ENCODE measurements around the gene WNT7A.

WNT7A gene

DNA sequence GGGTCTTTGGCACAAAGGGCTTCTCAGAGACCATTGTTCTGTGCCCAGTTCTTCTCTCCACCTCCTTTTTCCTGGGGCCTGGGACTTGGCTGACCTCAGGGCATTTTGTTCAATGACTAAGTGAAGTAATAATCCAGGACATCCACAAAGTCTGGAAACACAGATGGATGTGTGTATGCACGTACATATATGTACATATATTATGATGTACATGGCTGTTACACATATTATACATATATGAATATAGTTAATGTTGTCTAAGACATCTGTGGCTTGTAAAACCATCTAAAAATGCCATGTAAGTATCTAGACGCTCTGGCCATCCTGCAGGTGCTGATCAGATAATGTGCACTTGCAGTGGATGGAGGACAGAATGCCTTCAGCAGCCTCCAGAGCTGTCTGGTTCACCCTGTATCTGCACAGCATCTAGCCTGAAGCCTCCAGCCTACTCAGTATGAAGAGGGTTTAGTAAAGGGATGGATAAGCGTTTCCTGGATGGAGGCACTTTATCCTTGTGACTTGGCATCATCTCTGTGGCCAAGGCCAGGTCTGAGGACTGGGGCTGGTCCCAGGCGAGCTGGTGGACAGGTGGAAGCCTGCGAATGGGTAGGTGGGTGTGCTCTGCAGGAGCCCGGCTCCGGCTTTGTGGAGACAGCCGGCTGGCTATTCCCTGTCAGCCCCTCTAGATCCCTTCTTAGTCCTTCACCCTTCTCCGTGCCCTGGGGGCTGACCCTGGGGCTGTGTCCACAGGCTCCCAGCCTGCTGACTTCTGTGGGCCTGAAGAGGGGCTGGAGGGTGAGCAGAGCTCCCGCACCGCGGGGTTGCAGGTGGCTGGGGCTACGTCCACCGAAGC lies 88.4 kb downstream of the WNT7A start:
- no peak for DNase-seq

DNA sequence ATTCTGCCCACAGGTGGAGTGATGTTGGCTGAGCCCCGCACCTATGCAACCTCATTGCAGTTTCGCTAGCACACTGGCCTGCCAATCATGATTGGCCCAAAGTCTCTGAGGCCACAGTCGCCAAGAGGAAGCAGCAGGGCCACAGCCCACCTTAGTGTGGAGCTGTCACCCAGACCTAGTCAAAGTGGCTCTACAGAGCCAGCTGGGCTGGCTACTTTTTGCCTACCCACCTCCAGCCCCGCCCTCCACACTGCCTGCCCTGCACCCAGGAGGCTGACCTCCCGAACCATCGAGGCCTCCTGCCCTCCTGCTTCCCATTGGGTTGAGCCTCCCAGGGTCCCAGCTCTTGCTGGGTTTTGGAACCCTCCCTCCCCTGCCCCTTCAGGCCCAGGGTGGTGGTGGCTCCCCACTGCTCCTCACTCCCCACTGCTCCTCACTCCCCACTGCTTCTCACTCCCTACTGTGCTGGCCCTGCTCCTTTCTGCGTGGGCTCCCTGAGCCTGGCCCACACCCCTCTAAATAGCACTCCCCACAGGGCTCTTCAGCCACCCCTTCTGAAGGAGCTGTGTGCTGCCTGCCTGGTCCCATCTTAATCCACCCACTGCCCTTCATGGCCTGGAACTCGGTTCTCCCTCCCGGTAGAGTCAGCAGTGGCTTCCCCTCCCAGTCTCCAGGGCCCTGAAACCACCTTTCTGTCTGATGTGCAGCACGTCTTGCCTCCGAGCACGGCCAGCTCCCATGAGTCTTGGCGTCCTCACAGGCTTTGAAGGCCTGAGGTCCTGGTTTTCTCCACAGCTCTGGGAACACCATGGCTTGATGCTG lies 89.3 kb downstream of the WNT7A start:
- no peak for DNase-seq

DNA sequence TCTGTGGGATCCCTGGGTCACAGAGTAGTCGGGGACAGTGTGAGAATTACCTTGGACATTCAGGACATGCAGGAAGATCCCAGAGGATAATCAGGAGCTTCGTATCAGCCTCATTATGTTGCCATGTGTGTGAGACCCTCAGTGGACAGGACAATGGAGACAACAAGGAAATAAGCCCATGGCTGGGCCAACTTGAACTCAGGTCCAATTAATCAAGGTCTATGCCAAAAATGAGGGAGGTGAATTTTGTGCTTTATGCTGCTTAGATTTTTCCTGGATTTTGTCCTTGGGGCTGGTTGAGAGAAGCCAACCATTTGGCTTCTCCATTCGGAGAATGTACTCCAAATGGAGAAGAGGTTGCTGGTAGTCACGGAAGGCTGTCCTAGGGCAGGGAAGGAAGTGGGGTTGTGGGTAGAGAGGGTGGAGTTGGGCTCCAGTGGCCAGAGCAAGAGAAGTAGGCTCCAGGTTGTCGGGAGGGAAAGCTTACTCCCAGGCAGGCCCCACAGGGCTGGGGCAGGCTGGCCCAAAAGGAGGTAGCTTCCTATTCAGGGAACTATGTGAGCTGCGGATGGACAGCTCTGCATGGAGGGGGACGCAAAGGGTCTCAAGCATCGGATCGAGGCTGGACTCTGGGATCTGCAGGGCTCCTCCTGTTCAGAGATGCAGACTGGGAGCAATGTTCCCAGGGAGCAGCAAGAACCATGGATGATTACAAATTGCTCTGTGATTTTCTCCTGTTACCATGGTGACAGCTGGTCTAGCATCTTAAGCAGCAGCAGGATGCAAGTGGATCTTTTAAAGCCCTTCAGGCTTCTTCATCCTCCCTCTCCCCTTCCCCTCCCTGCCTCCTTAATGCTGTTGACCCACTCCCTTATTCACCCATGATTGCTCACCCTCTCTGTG lies 91.1 kb downstream of the WNT7A start:
- no peak for DNase-seq

DNA sequence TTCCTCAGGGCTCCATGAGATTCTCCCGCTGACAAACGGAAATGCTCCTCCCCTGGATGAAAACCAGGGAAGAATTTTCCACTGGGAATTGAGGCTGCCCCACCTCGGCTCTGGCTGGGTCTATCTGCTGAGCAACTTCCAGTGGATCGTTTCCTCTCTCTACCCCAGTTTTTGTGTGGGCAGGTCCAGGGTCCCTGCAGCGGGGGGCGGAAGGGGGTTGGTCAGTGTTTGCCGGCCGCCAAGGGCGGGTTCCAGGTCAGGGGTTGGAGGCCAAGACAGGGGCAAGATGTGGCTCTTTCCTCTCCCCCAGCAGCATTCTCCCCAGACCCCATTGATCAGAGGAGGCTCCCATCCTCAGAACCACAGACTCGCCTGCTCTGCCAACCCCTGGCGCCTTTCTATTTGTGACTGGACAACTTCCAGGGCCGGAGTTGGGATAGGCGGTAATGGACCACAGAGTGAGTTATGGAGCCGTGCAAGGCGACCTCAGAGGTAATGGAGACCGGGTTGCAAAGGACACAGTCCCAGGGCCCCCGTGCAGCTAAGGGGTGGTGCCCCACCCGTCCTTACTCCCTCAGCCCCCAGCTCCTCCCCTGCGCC lies 92.2 kb downstream of the WNT7A start:
- DNase-seq: no peak

DNA sequence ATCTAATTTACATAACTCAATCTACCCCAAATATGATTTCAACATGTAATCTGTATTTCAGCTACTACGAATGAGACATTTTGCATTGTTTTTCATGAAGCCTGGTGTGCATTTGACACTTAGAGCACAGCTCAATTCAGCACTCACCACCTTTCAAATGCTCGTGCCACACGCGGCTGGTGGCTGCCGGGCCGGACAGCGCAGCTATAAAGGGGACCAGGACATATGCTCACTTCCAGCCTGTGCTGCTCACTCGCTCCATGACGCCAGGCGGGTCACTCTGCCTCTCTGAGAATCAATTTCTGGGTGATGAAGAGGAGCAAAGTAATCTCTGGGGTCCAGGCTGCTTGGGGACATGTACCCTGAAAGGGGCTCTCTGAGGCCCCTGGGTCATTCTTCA lies 93.1 kb downstream of the WNT7A start:
- DNase-seq: no peak

DNA sequence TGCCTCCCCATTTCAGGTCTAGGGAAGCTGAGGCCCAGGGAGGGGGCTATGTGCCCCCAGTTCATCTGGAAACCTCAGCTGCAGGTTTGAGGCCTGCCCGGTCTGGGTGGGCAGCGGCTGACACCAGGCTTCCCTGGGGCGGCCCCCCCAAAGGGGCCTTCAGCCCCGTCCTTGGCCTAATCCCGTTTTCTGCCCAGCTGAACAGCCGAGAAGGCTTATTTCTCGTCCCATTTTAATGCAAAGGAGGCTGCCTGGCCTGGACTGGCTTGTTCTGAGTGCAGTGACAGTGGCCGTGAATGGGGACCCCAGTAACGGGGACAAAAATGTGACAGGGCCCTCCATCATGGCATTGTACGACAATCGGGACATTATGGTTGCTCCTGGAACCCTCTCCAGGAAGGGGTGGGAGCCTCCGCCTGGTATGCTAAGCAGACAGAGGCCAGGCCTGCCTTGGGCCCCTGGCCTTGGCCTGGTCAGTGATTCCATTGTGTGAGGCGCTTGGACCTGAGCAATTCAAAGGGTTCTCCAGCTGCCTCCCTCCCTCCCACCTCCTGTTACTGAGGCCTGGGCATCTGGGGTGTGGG lies 93.9 kb downstream of the WNT7A start:
- no peak for DNase-seq

DNA sequence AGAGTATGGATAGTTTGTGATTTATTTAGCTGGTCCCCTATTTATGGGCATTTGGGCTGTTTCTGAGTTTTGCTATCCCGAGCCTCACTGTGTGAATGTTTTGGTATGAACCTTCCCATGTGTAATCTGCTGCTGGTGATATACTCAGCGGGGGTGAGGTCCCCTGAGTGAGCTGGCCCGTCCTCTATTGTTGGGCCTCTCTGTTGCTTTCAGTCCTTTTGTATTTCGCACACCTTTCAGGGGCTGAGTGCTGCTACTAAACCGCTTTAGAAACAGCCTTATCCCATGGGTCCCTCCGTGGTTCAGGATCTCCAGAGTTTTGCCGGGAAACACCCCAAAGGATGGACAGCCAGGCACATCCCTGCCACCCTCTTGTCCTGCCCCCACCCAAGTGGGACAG lies 94.5 kb downstream of the WNT7A start:
- no peak for DNase-seq

DNA sequence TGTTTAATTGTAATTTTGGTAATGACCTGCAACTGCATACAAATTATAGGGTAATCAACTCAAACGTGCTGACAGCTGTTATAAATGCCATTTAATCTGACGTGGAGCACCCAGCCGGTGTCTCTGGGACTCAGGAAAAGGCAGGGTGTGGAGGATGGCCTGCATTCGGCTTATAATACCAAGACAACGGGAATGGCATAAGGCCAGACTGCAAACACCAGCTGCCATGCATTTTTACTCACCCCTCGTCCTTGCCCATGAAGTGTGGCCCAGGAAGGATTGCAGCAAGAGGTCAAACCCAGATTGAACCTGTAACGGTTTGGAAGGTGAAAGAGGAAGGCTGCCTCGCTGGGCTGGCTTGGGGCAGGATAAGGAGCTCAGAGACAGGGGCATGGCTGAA lies 96.4 kb downstream of the WNT7A start:
- no peak for DNase-seq

DNA sequence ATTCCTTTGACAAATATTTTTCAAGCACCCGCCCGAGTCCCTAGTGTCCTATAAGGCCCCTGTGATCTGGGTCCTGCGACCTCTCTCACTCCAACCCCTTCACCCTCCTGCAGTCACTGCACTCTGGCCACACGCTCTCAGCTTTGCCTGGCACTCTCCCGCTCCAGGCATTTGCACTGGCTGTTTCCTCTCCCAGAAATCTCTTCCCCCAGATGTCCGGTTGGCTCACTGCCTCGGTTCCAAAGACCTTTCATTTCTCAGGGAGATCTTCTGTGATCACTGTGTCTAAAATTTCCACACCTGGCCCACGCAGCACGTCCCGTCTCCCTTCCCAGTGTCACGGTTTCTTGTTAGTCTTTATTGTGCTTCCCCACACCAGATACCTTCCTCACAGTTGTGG lies 97.4 kb downstream of the WNT7A start:
- DNase-seq: no peak

DNA sequence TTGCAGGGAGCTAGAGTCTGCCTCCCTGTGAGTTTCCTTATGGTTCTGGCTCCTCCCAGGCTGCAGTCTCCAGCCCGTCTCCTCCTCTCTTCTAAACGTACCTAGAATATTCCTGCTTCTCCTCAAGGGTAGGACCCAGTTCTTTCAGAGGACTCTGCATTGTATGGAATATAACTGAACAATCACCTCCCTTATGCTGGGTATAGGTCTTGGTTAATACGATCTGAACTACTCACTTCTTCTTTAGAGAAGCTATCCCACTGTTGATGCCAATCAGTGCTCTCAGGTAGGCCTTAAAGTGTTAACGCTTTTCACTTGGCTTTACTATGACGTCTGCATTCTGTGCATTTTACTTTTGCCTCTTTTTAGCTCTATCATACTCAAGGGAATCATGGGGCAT lies 98.5 kb downstream of the WNT7A start:
- no peak for DNase-seq

DNA sequence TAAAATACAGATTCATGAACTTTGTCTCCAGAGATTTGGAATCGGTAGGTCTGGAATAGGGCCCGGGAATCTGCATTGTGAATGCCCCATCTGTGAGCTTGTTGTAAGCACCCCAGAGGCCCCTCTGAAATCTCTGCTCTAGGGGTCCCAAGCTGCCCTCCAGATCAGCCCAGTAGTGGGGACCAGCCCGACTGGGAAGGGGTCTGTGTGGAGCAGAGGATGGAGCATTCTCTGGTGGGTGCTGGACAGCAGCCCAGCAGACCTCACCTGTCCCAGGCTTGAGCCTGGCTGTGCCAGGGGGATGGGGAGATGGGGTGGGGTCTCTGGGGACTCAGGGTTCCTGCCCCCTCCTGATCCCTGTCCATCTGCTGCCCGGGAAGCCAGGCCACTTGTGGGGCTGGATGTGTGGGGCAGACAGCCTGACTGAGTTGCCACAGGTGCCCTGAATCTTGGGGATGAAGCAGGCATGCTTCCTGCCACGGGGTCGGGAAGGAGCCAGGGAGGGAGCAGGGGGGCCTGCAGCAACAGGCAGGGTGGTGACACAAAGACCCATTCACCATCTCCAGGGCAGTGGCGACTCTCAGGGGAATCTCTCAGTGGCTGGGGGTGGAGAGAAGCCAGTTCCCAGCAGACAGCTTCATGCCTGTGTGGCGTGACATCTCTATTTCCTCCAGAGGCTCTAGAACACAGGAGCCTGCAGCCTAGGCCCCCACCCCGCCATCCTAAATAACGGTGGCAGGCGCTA lies 99.3 kb downstream of the WNT7A start:
- DNase-seq: no peak

DNA sequence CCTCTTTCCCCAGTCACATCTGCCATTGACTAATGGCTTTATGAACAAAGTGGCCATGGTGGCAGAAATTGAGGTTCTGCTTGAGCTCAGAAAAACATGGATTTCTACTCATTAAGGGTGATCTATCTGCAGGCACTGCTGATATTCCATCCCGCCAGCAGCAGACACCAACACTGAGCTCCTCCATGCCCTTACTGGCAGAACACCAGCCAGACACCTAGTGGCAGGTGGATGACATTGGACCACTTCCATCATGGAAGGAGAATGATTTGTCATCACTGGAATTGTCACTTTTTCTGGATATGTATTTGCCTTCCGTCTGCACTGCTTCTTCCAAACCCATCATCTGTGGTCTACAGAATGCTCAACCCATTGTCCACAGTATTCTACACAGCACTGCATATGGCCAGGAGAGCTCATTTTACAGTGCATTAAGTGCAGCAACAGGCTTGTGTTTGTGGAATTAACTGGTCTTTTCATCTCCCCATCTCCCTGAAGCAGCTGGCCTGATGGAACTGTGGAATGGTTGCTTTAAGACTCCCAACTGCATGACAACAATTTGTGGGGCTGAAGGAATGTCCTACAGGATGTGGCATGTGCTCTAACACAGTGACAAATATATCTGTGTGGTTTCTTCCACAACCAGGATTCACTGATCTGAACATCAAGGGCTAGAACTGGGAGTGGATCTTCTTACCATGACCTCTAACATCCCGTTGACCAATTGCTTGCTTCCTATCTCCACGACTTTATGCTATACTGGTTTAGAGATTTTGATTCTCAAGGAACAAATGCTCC lies 103.4 kb downstream of the WNT7A start:
- no peak for DNase-seq

DNA sequence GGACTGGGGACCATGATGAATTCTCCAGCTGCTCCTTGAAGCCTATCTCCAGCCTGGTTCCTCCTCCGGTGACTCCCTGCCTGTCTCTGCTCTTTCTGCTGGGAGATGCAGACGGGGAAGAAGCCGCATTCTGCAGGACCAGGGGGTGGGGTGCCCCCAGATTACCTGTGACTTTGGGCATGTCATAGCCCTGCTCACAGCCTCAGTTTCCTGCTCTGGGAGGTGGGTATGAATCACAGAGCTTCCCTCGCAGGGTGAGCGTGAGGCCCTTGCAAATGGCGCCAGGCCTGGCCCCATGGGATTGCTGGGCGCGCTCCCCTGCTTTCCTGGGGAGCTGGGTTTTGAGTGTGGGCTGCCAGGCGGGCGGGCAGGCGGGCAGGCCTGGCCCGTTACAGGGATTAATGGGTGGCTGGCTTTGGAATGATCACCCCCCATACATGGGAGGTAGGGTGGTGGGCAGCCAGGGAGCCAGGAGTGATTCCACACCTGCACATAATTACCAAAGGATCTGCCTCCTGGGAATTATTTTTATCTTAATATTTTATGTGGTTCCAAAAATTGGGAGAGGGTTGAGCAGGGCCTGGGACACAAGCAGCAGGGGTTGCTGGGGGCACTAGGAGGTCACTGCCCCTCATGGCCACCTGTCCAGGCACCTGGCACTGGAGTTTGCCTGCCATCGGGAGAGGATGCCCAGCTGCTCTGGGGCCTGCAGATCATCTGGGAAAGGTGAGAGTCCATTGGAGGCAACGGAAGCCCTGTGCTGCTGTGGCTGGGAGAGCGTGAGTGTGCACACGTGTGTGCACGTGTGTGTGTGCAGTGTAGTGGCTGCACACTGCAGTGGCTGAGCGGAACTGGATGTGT lies 106.8 kb downstream of the WNT7A start:
- DNase-seq: no peak

DNA sequence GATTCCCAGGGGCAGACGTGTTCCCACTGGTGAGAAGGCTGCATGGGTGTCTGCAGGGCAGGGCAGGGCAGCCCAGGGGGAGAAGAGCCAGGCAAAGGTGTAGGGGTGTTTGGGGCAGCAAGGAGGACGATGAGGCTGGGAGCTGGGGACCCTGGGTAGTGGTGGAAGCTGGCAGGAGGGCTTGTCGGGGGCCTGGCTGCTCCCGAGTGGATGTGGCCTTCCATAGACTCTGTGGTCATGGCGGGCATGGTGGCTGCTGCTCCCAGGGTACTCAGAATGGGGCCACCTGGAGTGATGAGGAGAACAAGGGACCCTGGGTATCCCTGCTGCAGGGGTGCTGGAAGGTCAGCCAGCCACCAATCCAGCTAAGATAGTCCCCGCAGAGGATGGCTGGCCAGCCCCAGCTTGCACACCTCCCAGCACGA lies 107.5 kb downstream of the WNT7A start:
- DNase-seq: no peak

DNA sequence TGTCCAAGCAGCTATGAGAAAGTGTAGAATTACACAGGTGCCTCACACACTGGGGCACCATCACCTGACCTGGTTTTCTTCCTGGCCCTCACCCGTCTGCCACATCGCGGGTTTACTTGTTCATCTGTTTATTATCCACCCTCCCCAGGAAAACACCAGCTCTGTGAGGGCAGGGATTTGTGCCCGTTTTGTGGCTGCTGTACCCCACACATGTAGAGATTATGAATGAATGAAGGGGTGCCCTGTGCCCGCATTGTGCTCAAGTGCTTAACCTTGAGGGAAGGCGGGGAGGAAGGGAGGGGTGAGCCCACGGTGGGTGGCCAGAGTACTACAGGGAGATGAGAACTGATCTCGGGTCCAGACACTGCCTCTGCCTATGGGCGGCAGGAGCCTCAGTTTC lies 108.4 kb downstream of the WNT7A start:
- no peak for DNase-seq

DNA sequence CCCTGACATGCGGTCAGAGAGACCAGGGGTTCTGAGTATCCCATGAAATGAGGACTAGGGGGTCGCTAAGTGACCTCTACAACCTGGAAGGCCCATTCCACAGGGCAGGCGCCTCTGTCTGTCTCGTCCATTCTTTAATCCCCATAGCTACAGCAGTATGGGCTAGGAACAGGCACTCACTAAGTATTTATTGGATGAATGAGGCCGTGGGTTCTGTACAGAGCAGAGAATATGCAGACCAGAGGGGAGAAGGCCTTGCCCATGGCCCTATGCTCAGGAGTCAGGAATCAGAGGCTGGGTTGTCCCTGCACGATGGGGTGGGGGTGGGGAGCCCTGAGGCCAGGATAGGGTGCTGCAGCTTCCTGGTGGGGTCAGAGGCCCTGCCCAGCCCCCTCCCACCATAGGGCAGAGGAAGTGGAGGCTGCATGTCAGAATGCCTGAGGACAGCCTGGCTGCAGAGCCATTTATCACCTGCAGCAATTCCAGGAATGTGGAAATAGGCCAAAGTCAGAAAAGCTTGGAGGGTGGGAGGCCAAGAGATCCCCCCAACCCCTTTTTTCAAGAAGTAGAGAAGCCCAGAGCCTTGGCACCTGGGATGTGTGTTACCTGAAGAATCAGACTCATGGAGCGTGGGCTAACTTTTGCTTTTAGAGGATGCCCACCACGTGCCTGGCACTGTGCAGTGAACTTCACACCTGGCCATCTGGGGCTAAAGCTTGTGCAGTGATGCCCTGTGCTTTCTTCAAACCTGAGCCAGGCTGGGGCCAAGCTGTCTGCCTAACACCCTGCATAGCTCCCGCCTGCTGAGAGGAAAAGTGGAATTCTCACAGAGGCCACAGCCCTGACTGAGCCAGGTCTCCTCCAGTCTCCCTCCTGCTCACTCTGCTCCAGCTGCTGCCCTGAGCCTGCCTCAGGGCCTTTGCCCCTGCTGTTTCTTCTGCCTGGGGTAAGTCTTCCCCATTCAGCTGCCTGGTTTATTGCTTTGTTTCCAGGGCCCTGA lies 109.4 kb downstream of the WNT7A start:
- no peak for DNase-seq

DNA sequence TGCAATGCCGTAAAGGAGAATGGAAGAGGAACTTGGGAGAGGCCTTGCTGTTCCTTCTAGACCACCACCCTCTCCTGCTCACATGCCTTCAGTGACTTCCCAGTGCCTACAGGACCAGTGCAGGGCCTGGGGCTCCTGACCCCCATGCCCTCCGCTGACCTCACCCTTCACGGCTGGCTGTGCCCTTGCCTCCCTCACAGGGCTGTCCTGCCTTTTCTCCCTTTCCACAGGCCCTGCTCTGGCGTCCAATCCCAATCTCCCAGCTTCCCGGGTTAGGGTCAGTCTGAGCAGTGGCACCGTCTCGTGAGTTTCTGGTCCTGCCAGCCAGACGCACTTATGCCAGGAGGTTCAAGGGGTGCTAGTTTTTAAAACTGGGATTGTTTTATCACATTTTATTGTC lies 110.4 kb downstream of the WNT7A start:
- DNase-seq: no peak

DNA sequence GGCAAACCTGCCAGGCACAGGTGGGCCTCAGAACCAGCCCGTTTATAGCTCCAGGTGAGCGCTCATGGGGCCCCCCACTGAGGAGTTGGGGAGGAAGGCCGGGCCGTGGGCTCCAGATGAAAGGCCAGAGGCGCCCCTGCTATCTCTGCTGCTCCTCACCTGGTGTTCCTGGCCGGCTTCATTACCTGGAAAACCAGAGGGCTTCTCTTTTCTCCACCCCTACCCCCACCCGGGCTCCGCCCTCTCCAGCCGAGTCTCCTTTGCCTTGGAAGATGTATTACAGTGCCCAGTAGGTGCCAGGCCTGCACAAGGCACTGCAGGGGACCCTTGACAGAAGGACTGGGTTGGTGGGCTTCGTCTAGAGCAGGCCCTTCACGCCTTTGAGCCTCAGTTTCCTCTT lies 111.4 kb downstream of the WNT7A start:
- DNase-seq: no peak
